HCT116 (cell line): ENCODE measurements around the gene TSPEAR.

ENCODE experiments used
- CTCF ChIP-seq, 3 experiments: fragments of 200-600 bp in 1 of 3; sonication (generic) in 1 of 3; IDR thresholded peaks in 2 of 3; conservative IDR thresholded peaks in 1 of 3; 2 replicates each; pipeline ENCODE4 v1.5.1; 2012 to 2017; ENCODE audit warnings: low read depth in 2 of 3, low read length in 2 of 3, antibody characterized with exemption in 1 of 3, borderline replicate concordance in 1 of 3, control low read depth in 1 of 3, mild to moderate bottlenecking in 1 of 3, mixed read lengths in 1 of 3, mixed run types in 1 of 3, moderate library complexity in 1 of 3; ENCODE audit not compliant: insufficient read depth in 1 of 3
- FOSL1 ChIP-seq: IDR thresholded peaks from 2 replicates; pipeline ENCODE4 v1.6.1; 2012; ENCODE audit warnings: low read depth
- POLR2A ChIP-seq: IDR thresholded peaks from 2 replicates; pipeline ENCODE4 v1.7.0; 2011; ENCODE audit warnings: borderline replicate concordance; ENCODE audit not compliant: insufficient read depth, insufficient read length; ENCODE audit errors: extremely low read depth
- POLR2AphosphoS5 ChIP-seq: IDR thresholded peaks from 2 replicates; pipeline ENCODE4 v1.6.1; 2011; ENCODE audit warnings: mild to moderate bottlenecking, low read depth, low read length, moderate library complexity

DNA sequence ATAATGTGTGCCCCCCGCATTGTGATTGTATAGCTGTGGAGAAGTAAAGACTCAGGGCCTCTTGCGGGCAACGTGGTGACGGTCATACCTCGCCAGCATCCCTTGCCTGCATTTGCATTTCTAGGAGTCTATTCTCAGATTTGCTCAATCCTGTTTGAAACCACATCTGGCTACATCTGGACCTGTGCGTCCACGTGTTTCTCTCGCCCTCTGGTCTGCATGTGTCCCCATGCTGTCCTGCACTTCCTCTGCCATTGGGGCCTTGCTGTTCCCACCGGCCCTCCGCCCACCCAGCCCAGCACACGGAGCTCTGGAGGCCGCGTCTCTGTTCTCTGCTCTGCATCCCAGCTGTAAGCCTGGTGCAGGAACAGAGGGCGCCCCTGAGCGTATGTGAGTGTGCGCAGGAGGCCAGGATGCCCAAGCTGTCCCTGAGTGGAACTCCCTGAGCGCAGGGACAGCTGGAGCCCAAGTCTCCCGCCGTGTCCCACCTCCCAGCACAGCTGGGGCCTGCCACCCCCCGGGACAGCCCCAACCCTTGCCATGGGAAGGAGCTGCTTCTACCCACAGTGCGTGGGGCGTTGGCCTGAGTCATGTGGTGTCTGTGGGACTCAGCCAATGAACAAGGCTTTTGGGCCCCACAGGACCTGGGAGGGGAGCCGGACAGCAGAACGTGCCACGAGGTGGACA lies 161.7 kb downstream of the TSPEAR start:
- TF ChIP-seq POLR2A = no peak
- no peak for TF ChIP-seq POLR2AphosphoS5
- no peak for TF ChIP-seq FOSL1
- TF ChIP-seq CTCF (IDR thresholded peaks at IDR 0.05 in 2 of 3, conservative IDR thresholded peaks at IDR 0.05 in 1 of 3; ENCODE audit: borderline replicate concordance in 1 of 3, insufficient read depth in 1 of 3, low read depth in 2 of 3, low read length in 2 of 3) = no peak
